ENCODE measurements around the gene PCDHA1.

PCDHA1 gene

GRCh38 chr5:141022384-141022783, 236.4 kb downstream of the PCDHA1 start:
- TF ChIP-seq CREB1 (IDR thresholded peaks at IDR 0.05; ENCODE audit: low read depth) (no peak), CEBPB (IDR thresholded peaks at IDR 0.05) (no peak), NFIC (IDR thresholded peaks at IDR 0.05) (no peak), ZBTB7A (IDR thresholded peaks at IDR 0.05; ENCODE audit: low read depth) (no peak)

GRCh38 chr5:141031006-141031405, 245.1 kb downstream of the PCDHA1 start:
- no peak for TF ChIP-seq ZBTB7A (IDR thresholded peaks at IDR 0.05; ENCODE audit: low read depth)
- no peak for TF ChIP-seq REST (IDR thresholded peaks at IDR 0.05; ENCODE audit: low read depth)
- no peak for TF ChIP-seq TAF1 (IDR thresholded peaks at IDR 0.05; ENCODE audit: low read depth)
- no peak for TF ChIP-seq EP300 (IDR thresholded peaks at IDR 0.05; ENCODE audit: borderline replicate concordance)
- no peak for TF ChIP-seq USF1 (IDR thresholded peaks at IDR 0.05)
- no peak for TF ChIP-seq TEAD4 (IDR thresholded peaks at IDR 0.05)
- TF ChIP-seq YY1 (IDR thresholded peaks at IDR 0.05; ENCODE audit: low read depth) = no peak
- TF ChIP-seq TCF12 (IDR thresholded peaks at IDR 0.05; ENCODE audit: low read depth) = no peak
- no peak for TF ChIP-seq CREB1 (IDR thresholded peaks at IDR 0.05; ENCODE audit: low read depth)
- no peak for TF ChIP-seq RAD21 (IDR thresholded peaks at IDR 0.05; ENCODE audit: low read depth)
- no peak for TF ChIP-seq FOXM1 (IDR thresholded peaks at IDR 0.05; ENCODE audit: borderline replicate concordance, low read depth)
- TF ChIP-seq NFIC (IDR thresholded peaks at IDR 0.05) = no peak
- no peak for TF ChIP-seq EGR1 (IDR thresholded peaks at IDR 0.05)
- no peak for TF ChIP-seq CEBPB (IDR thresholded peaks at IDR 0.05)
- TF ChIP-seq MAX (IDR thresholded peaks at IDR 0.05) = no peak

GRCh38 chr5:141032626-141033025, 246.7 kb downstream of the PCDHA1 start:
- no peak for TF ChIP-seq REST (IDR thresholded peaks at IDR 0.05; ENCODE audit: low read depth)
- TF ChIP-seq MAX (IDR thresholded peaks at IDR 0.05) = no peak
- TF ChIP-seq RAD21 (IDR thresholded peaks at IDR 0.05; ENCODE audit: low read depth) = no peak
- no peak for TF ChIP-seq NFIC (IDR thresholded peaks at IDR 0.05)
- no peak for TF ChIP-seq TEAD4 (IDR thresholded peaks at IDR 0.05)
- TF ChIP-seq EP300 (IDR thresholded peaks at IDR 0.05; ENCODE audit: borderline replicate concordance) = no peak
- TF ChIP-seq USF1 (IDR thresholded peaks at IDR 0.05) = no peak
- TF ChIP-seq CEBPB (IDR thresholded peaks at IDR 0.05) = no peak
- no peak for TF ChIP-seq CREB1 (IDR thresholded peaks at IDR 0.05; ENCODE audit: low read depth)
- TF ChIP-seq TAF1 (IDR thresholded peaks at IDR 0.05; ENCODE audit: low read depth) = no peak
- TF ChIP-seq ZBTB7A (IDR thresholded peaks at IDR 0.05; ENCODE audit: low read depth) = no peak
- TF ChIP-seq EGR1 (IDR thresholded peaks at IDR 0.05) = no peak
- no peak for TF ChIP-seq YY1 (IDR thresholded peaks at IDR 0.05; ENCODE audit: low read depth)
- TF ChIP-seq FOXM1 (IDR thresholded peaks at IDR 0.05; ENCODE audit: borderline replicate concordance, low read depth) = no peak
- TF ChIP-seq TCF12 (IDR thresholded peaks at IDR 0.05; ENCODE audit: low read depth) = no peak

- TF ChIP-seq EGR1 (IDR thresholded peaks at IDR 0.05) (no peak), EP300 (IDR thresholded peaks at IDR 0.05; ENCODE audit: borderline replicate concordance) (no peak), TAF1 (IDR thresholded peaks at IDR 0.05; ENCODE audit: low read depth) (no peak), MAX (IDR thresholded peaks at IDR 0.05) (no peak), TCF12 (IDR thresholded peaks at IDR 0.05; ENCODE audit: low read depth) (no peak), USF1 (IDR thresholded peaks at IDR 0.05) (no peak), FOXM1 (IDR thresholded peaks at IDR 0.05; ENCODE audit: borderline replicate concordance, low read depth) (no peak), CEBPB (IDR thresholded peaks at IDR 0.05) (no peak), TEAD4 (IDR thresholded peaks at IDR 0.05) (no peak), RAD21 (IDR thresholded peaks at IDR 0.05; ENCODE audit: low read depth) (no peak), ZBTB7A (IDR thresholded peaks at IDR 0.05; ENCODE audit: low read depth) (no peak), REST (IDR thresholded peaks at IDR 0.05; ENCODE audit: low read depth) (no peak), NFIC (IDR thresholded peaks at IDR 0.05) (no peak), YY1 (IDR thresholded peaks at IDR 0.05; ENCODE audit: low read depth) (no peak), CREB1 (IDR thresholded peaks at IDR 0.05; ENCODE audit: low read depth) (no peak)
Observed at GRCh38 chr5:141039061-141039460, 253.1 kb downstream of the PCDHA1 start.
